Femur (tissue), 1 donor: ENCODE data around the gene KCNT1.

ENCODE experiments used
- DNase-seq: peaks from one replicate; pipeline ENCODE4 v3.0.0-alpha.2; 2017

The KCNT1 gene

GRCh38 chr9:135787317-135787716 lies 85.3 kb downstream of the KCNT1 start:
- DNase-seq = no peak

- no peak for DNase-seq
These were observed 86.0 kb downstream of the KCNT1 start for GRCh38 chr9:135787776-135788575.

GRCh38 chr9:135788576-135789300 lies 86.8 kb downstream of the KCNT1 start:
- DNase-seq = no peak

- no peak for DNase-seq
These were observed 87.9 kb downstream of the KCNT1 start for GRCh38 chr9:135789838-135790291.

- DNase-seq = no peak
These were observed 88.4 kb downstream of the KCNT1 start for GRCh38 chr9:135790356-135790755.

- no peak for DNase-seq
These were observed 88.9 kb downstream of the KCNT1 start for GRCh38 chr9:135790850-135791249.

GRCh38 chr9:135791431-135792267 lies 89.7 kb downstream of the KCNT1 start:
- DNase-seq = no peak

- no peak for DNase-seq
These were observed 90.5 kb downstream of the KCNT1 start for GRCh38 chr9:135792268-135793128.

GRCh38 chr9:135793221-135794056 lies 91.5 kb downstream of the KCNT1 start:
- no peak for DNase-seq

GRCh38 chr9:135794057-135794335 lies 92.0 kb downstream of the KCNT1 start:
- DNase-seq = no peak

- DNase-seq = no peak
These were observed 92.4 kb downstream of the KCNT1 start for GRCh38 chr9:135794361-135794885.

GRCh38 chr9:135795391-135795790 lies 93.4 kb downstream of the KCNT1 start:
- DNase-seq = no peak

- DNase-seq = no peak
These were observed 95.0 kb downstream of the KCNT1 start for GRCh38 chr9:135796784-135797485.

GRCh38 chr9:135797507-135798262 lies 95.7 kb downstream of the KCNT1 start:
- DNase-seq = peak; percentile 43

- DNase-seq = no peak
These were observed 96.2 kb downstream of the KCNT1 start for GRCh38 chr9:135798263-135798585.

- no peak for DNase-seq
These were observed 97.3 kb downstream of the KCNT1 start for GRCh38 chr9:135799261-135799660.

- no peak for DNase-seq
These were observed 99.1 kb downstream of the KCNT1 start for GRCh38 chr9:135801070-135801469.

GRCh38 chr9:135802876-135803419 lies 101.0 kb downstream of the KCNT1 start:
- DNase-seq = no peak

- no peak for DNase-seq
These were observed 101.5 kb downstream of the KCNT1 start for GRCh38 chr9:135803441-135803840.
